Fibroblast of gingiva (primary cell): Measurements from ENCODE around the gene NEURL4.

Experiments
- DNase-seq: peaks from one replicate; pipeline ENCODE4 v3.0.0-alpha.2; 2011; ENCODE audit warnings: low read depth

Gene NEURL4

DNA sequence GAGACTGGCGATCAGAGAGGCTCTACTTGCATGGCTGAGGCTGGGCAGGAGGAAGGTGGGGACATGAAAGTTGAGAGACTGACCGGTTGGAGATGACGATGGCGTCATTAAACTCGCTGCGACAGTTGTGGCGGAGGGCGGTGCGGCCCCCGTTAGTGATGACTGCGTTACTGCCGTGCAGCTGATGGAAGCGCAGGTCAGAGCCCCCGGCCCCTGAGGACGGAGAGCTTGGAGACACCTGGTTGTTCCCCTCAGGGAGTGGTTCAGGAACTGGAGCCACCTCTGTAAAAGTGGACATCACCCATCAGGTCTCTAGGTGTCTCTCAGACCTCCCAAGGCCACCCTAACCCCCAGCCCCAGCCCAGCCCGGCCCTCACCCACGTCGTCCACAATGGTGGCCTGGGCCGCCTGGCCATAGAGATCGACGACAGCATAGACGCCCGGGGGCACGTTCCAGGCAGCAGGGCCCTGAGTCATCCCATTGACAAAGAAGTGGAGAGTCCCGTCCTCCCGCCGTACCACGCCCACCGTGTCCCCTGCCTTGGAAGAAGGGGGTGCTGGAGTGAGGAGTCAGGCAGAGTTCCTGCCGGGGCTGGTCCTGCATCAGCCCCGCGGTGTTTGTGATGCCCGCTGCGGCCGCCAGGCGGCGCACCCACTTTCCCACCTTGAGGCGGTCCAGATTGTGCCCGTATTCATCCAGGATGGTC lies 5.3 kb downstream of the NEURL4 start:
- DNase-seq: no peak

DNA sequence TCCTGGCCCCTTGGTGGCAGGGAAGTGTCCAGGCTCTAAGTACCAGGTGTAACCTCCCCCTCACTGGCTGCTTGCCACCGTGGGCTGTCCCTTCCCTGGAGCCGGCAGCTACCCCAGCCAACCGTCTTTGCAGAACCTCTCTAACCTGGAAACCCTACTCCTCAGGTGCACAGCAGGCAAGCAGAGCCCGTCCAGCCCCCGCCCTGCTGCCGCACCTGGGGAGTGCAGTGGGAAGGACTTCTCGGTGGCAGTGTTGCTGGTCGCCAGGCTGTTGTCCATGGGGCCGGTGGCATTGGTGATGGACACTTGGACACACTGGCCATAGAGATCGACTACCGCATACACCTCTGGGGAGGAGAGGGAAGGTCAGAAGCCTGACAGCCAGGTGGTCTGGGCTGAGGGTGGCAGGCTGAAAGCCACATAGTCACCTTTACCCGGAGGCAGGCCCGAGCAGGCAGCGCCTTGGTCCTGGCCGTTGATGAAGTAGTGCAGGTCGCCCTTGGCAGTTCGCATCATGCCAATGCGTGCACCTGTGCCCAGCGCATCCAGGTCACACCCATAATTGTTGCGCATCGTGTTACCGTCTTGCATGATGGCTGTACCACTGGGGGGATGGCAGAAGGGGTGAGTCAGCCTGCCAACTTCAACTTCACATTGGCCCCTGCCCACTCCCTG lies 6.5 kb downstream of the NEURL4 start:
- no peak for DNase-seq

DNA sequence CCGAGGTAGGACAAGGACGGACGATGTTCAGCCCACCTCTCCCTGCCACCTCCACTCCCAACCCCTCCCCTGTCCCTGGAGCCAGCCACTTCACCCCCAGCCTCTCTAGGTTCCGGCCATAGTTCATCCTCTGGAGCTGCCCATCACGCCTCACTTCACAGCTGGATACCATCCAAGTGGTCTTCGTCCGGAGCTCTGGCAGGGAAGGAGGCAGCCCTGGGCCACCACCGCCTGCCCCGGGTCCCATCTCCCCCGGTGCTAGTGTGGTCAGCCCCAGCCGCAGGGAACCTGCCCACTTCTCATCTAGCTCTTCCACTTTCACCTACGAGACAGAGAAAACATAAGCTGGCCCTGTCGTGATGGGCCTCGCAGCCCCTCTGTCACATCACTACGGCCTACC lies 7.7 kb downstream of the NEURL4 start:
- no peak for DNase-seq

DNA sequence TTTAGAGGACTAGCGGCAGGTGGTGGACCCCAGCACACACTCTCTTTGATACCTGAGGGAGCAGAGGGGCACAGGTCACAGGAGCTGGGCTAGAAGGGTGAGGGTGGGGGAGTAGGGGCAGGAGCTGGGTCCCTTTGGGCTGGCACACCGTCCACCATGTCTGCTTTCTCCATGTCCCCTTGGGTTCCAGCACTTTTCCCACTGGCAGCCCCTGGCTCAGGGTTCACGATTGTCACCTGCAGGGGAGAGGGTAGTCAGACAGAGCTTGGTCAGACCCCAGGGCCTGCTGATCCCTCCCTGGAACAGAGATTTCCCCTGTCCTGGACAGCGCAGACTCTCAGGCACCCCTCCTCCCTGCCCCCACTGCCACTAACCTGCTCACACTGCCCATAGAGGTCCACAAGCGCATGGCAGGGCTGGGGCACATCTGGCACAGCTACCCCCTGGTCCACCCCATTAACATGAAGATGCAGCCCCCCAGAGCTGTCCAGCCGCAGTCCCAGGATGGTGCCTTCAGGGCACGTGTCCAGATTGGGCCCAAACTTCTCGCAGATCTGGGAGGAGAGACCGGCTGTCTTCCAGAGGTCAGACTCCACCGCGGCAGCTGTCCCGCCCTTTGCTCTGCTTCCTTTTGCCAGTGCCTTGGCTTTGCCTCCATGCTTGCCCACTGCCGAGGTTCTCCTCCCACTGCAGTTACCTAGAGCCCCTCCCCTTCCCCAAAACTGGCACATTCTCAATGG lies 10.8 kb downstream of the NEURL4 start:
- DNase-seq: no peak

DNA sequence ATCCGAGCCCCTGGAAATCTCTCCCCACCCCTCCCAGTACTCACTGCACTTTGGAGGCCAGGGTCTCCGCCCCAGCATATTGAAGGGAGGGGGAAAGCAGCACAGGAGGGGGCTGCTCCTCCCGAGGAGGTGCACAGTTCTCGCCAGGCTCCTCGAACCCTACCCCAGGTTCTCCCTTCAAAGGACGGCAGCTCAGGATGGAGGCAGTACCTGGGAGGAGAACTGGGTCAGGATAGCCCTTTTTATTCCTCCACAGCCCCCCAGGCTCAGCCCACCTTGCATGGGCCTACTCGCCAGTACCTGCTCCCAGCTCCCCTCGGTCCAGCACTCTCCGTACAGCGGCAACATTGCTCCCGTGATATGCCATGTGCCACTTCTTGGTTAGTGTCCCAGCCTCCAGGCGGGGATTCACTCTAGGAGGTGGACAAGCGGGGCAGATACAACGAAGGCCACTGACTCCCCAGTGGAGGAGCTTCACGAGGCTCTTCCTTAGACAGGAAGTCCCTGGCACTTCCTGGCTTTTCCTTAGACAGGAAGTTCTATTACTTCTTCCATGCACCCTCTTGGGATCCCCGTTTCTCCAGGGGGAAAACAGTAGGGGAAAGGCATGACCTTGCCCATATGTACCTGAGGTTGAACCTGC lies 11.9 kb downstream of the NEURL4 start:
- no peak for DNase-seq

DNA sequence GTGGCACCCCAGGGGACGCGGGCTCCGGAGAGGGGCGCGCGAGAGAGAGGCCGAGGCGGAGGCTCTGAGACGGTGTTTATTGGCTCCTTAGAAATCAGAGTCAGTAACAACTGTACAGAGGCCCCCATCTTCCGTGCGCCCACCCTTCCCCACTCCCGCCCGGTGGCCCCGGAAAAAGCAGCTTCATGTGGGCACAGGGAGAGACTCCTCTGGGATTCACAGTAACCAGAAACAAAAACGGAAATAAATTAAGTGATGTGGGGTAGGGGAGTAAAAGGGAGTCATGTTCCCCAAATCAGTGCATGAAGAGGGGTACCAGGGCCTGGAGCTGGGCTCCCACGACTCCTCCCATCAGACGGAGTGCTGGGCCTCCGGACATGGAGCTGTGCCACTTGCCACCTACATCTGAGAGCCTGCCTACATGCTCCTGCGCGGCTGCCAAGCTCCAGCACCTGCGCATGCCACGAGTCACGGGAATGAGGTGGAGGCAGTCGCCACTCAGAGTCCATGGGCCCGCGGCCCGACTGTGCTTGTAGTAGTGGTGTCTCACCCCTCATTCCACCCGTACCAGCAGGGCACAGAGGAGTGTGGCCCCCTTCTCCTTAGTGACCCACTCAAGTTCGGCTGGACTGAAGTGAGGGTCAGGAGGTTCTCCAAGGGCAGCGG lies 13.4 kb downstream of the NEURL4 start:
- DNase-seq: no peak

DNA sequence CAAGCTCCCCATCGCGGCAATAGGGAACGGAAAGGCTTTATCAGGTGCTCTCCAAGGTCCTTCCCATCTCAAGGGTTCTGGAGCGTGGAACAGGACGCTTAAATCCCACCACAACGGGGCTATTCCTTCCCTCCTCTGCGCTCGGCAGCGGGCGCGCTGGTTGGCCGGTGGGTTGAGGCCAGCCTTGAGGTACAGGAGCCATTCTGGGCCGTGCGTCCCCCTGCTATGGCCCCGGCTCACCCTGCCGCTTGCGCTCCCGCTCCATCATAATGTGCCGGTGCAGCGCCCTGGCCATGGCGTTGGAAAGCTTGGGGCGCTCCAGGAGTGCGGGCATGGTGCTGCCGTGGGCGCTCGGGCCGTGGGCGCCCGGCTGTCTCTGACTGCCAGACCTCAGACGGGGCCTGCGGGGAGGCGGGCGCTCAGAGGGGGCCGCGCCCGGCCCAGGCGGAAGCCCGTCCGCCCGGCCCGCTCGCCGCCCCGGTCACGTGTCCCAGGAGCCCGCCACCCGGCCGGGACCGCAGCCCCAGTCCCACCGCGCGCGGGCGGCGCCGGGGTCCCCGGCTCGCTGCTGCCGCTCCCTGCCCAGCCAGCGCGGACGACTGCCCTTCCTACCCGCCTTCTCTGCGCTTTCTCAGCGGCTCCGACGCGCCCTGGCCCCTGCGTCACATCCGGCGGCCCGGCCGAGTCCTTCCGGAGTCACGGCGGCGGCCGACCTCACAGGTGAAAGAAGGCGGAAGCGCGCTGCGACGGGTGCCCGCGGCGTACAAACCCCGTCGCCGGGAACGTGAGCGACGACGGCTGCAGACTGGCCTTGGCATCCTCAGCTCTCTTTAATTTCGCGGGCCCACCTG lies 14.2 kb downstream of the NEURL4 start, which contains the start of gene GPS2:
TSS of gene GPS2 (minus strand) at position 642 of the 851 bp plus-strand sequence. CDS start at position 334, 308 bp downstream.
- peak; percentile 69 for DNase-seq

DNA sequence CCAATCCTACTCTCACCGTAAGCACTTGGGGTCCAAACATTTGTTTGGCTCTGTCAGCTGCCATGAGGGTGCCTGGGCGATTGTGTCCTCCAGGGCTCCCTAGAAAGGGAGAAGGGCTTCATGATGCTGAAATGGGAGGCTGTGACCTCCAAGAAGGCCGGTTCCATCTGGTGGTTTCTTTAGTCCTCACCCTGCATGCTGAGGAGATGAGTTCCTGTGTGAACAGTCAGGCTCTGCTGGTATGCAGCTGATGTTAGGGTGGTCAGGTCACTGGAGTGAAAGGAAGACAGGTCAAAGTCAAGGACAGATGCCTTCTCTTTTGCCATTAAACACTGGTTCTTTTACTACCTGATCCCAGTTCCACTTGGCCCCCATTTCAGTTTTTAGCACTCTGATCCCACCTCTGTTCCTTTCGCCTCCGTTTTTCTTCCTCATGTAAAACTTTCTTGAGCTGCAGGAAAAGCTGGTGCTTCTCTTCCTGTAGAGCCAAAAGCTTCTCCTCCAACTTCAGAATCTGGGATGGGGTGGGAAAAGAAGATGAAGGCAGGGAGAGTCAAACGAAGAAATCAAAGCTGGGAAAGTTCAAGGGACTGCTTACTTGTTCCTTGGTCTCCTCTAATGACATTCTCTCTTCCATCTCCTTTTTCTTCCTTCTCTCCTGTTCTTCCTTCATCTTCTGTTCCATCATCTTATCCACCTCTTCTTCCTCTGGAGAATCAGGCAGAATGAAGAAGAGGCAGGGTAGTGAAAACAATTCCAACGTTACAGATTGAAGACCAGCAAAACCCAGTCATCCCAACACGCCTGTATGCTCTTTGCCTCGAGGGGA lies 15.0 kb downstream of the NEURL4 start:
- no peak for DNase-seq

DNA sequence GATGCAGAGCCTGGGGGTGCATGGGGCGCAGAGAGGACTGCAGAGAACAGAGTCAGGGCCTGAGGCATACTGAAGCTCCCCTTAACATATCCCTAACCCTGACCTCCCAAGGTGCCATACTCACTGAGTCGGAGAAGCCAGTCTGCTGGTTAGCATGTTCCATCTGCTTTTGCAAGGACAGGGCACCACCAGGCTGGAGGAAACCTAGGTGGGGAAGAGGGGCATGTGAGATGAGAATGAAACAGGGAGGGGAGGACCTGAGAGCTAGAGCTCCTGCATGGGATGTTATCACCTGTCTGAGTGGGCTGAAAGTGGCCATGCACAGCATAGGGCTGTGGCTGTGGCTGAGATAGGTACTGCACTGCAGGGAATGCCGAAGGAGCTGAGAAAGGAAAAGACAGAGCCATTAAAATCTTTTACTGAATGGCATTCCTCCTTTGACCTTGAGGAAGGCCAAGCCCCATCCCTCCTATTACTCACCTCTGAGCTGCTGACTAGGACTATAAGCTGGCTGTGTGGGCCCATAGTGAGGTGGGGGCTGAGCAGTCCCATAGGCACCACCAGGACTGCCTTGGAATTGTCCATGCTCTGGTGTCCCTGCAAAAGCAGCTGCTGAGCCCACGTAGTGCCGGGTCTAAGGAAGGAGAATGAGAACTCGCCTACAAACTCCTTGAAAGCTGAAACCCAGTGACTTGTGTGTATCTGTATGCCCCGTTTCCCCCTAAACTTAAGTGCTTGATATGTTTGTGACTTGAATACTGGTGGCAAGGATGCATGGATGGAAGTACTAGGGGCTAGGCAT lies 15.8 kb downstream of the NEURL4 start:
- no peak for DNase-seq

DNA sequence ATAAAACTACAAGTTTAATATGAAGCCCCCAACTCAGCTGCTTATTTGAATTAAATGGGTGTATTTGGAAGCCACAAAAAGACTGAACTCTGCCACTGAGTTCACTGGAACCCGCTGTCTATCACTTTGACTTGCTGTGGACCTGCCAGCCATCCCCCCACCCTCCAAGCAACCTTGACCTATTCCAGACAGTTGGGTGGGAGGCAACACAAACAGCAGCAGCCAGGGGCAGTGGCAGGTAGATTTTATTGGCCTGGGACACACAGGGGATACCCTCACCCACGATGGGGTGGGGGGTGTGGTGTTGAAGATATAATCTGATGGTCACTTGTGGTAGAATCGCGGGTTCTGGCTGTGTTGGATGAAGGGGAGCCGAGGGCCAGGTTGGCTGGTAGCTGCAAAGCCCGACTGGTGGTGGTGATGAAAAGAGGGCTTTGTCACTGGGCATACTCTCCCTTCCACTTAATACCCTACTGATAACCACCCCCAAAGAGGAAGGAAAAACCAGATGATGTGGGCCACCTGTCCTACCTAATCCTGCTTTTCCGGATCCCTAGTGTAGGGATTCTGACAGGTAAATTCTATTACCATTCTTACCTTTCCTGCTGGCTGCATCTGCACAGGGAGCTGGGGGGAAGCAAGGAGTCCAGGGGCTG lies 16.6 kb downstream of the NEURL4 start:
- no peak for DNase-seq

DNA sequence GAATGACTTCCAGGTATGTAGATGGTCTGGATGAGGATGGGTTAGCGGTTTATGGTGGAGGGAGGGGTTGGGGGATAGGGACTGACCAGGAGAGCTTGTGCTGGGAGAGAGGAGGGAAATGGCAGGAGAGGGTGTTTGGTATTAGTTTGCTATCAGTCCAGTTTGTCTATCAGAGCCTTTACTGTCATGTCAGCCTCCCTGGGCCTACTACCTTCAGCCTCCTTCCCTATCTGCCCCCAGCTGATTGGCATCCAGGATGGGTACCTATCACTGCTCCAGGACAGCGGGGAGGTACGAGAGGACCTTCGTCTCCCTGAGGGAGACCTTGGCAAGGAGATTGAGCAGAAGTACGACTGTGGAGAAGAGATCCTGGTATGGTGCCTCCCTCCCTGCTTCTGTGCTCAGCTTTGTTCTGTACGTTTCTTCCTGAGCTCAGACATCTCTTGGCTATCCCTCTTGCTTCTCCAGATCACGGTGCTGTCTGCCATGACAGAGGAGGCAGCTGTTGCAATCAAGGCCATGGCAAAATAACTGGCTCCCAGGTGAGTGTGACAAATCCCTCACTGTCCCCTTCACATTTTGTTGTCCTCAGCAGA lies 17.9 kb downstream of the NEURL4 start:
- no peak for DNase-seq

DNA sequence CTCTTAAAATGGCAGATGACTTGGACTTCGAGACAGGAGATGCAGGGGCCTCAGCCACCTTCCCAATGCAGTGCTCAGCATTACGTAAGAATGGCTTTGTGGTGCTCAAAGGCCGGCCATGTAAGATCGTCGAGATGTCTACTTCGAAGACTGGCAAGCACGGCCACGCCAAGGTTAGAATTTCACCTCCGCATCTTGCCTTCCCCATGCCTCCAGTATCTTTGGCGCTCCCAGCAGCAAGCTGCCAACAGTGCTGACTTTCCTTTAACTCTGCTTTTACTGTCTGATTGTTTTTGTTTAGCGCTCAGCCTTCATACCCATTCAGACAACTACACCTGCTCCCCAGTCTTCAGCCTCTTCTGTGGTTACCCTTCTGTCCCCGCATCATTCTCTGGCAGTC lies 19.5 kb downstream of the NEURL4 start:
- no peak for DNase-seq

DNA sequence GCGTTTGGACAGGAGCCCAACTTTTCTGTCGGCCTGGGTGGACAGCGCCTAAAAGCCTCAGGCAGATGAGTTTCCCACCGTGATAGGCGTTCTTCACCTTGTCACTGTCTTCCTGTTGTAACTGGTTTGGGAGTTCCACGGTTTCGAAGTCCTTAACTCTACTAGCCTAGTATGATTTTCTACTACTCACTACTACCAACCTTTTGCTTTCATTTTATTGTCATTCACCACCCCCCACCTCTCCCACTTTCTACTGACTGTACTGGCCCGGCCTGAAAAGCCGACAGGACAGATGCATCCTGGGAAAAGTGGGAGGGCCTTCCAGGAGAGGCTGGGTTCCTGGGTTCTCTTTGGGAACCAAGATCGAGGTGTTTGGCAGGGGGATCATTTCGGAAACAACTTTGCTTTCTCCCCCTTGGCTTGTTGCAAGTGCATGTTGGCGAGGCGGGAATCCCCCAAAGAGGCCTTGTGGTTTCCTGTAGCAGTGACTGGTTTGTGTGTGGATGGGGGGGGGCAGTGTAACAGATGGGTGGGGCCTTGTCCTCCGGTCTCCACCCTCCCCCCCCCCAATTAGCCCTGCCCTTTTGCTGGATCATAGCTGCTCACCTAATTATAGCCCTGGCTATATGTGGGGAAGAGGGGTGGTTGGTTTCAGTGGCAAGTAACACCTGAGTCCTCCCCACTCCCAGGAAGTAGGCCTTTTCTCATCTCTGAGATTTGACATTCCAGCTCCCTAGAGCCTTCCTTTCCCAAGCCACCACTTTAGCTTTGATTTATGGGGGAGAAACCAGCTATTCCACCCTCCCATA lies 20.3 kb downstream of the NEURL4 start:
- DNase-seq: peak; percentile 72

DNA sequence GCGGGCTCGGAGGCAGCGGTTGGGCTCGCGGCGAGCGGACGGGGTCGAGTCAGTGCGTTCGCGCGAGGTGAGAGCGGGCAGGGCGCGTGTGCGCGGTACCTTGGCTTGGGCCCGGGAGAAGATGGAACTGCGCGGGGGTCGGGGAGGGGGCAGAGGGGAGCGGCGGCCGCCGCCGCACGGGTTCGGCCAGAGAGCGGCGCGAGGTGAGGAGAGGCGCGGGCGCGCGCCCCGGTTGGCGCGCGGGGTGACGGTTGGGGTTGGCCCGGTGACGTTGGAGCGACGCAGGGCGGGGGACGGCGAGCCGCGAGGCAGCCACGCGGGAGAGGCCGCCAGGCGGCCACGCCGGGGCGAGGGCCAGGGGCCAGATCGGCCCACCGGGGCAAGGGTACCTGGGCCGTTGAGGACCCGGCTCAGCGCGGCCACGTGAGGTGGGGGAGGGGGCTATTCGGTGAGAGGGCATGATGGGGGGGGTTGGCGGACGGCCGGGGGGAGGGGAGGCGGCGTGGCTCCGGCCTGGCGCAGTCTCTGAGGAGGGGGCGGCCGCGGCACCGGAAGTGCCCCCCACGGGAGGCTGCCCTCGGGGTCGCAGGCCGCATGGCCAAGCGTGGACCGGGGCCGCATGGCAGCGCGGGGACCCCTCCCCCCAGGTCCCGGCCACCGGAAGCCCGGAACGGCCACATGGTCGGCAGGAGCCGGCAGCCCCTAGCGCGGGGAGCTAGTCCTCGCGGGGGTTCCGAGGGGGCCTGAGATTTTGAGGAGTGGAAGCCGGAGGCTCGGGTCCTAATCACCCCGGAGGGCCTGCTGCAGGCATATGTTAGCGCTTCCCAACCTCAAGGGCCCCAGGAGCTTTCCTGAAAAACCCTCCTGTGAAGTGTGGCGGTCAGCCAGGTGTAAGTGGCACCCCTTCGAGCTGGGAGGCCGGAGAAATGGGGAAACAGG lies 21.2 kb downstream of the NEURL4 start:
- peak; percentile 45 for DNase-seq

DNA sequence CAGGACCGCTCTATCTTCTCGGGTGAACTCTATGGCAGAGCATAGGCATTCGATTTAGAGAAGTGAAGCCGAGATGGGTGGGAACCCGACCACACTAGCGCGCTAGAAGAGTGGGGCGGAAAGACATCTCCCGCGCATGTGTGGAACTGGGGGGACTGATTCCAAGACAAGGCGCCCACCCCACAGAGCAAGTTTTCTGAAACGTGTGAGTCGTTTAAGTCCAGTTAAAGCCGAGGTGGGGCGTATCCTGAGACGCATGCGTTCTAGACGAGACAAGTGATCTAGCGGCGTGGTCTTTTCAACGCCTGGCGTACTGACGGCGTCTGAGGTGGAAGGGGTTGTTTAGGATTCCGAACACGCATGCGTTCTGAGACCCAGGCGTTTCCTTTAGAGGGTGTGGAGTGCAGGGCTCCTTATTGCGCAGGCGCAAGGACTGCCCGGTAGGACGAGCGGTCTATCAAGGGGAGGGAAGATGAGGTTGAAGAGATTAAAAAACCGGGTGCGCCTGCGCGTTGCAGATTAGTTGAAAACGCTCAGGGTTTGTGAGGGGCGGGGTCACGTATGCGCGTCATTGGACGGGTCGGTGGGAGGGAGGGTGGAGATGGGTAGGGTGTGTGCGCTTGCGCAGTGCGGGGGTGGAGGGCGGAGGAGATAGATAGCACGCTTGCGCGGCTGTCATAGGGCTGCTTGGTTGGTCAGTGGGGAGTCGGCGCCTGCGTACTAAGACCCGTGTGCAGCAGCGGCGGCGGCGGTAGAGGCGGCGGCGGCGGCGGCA lies 22.0 kb downstream of the NEURL4 start, which contains the start of gene EIF5A:
TSS of gene EIF5A (plus strand) at position 718 of the 775 bp plus-strand sequence. CDS start 2,008 bp downstream, outside the sequence.
- peak; percentile 100 for DNase-seq
